HT-29 (cell line): ENCODE results near the gene LAMB4. TPM values are rescaled to one million over a fixed set of nuclear protein-coding genes. Genes with fewer than 3 reads are reported as not detected.

Source experiments
- DNase-seq: peaks from one replicate; pipeline ENCODE4 v3.0.0-alpha.2; 2015; ENCODE audit warnings: low spot score
- total RNA-seq: library from RNA; depleted of rRNA; stranded (reverse); fragments of >200 nt; shearing (Covaris generic); gene quantifications from 2 replicates; pipeline ENCODE4 v1.2.3, GENCODE V29; 2014

The LAMB4 gene
- total RNA-seq, 1 experiment from 2014 or later: not detected

- no peak for DNase-seq
These were observed 25.8 kb downstream of the LAMB4 start for GRCh38 chr7:108104324-108104723.

DNA sequence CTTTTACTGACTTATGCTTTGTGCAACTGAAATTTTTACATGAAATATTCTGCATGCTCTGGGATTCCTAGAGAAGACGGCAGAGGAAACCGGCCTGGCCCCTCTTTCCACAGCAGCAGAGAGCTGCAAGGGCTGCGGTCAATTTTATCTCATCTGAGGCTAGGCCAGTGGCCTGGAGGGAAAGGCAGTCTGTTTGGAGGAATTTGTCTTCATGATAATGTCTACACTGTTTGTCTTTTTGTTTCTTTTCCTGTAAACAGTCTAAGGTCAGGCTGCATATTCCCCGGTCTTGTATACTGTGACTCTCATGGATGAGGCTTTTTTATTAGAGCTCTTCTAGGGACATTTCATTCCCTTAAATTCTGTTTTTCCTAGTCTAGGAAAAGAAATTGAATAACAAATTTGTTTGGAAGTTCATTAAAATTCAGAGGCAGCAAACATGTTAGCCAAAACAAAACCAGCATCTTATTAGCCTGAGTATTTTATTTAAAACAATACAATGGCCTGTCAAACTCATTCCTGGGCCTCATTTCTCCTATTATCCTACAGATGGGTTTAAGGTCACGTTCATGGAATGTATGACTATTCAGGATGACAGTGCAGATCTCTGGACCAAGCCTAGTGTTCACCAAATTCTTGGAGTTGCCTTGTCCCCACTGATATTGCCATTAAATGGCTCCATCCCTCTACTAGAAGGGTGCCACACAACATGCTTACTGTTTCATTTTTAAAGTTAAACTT, 26.4 kb downstream of the LAMB4 start:
- DNase-seq: no peak

- DNase-seq: no peak
These were observed 27.4 kb downstream of the LAMB4 start for GRCh38 chr7:108102671-108103312.

DNA sequence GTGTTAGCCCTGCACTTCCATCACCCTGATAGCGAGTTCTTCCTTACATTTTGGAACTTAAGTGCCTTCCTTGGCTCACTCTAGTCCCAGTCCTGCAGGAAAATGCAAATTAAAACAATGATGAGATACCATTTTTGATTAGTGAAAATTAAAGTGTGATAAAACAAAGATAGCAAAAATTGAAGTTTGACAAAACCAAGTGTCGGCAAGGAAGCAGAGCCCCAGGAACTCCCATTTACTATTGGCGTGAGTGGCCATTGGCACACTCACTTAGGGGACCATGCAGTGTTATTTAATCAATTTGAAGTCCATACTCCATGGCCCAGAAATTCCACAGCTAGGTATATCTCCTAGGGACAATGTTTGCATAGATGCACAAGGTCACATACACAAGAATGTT, 28.4 kb downstream of the LAMB4 start:
- no peak for DNase-seq

DNA sequence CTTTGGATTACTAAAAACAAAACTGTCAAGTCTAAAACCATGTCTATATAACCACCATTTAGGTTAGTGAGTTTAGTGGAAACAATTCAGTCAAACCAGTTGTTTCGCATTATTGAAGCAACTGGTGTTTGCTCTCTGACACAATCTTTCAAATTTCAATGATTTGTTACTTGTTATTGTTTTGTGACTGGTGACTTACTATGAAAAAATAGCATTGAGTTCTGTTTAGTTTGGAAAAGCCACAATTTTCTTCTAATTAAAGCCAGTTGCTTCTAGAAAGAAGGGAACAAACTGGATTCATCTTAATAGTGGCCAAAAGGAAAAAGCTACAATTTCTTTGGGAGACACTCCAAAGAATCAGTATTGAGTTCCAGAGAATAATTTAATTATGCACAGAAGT, 30.4 kb downstream of the LAMB4 start:
- no peak for DNase-seq

DNA sequence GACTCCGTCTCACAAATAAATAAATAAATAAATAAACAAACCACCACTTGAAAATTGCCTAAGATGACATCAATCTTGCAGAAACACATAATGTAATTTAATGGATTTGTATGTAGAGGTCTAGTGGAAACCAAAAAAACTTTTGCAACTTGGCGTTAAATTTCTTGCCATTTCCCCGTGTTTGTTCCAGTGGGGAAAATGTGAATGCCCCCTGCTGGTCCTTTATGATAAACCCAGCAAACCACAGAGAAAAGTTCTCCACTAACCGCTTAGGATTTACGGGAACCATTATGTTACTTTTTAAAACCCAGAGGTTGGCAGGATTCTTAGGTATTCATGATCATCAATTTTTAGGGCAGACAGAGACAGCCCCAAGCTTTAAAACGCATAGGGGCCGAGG, 32.5 kb downstream of the LAMB4 start:
- DNase-seq: peak; percentile 69

GRCh38 chr7:108096996-108097395, 33.2 kb downstream of the LAMB4 start:
- DNase-seq: no peak

DNA sequence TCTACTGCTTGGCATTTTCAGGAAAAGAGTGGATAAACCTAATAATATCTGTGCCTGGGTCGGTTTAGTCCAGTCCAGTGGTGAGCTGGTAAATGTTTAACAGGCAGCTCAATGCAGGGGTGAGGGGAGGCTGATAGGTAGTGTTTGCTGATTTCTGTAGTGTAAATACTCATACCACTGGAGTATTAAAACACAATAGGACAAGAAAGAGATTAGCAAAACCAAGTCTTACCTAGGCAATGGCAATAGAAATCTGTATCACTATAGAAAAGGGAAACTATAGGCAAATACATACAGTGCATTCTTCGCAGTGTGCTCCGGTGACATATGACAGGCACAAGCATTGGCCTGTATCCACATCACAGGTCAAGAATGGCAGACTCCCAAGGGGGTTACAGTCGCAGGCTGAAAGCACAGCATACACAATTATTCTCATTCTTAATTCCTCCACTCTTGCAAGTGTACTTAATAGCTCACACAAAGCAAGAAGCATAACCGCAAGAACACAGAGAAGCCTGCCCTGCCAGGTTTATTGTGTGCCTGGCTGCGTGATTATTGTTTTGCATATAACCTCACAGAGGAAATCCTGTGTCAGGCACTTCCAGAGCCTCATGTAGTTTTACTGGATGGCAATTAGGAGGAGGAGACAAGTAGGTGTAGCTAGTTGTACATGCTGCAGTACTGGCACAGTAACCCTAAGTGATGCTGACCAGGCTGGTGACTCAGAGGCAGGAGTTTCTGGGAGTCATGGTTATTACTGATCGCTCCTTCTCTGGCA, 35.0 kb downstream of the LAMB4 start:
- DNase-seq: peak; percentile 82

GRCh38 chr7:108094346-108094745, 35.8 kb downstream of the LAMB4 start:
- DNase-seq: no peak

DNA sequence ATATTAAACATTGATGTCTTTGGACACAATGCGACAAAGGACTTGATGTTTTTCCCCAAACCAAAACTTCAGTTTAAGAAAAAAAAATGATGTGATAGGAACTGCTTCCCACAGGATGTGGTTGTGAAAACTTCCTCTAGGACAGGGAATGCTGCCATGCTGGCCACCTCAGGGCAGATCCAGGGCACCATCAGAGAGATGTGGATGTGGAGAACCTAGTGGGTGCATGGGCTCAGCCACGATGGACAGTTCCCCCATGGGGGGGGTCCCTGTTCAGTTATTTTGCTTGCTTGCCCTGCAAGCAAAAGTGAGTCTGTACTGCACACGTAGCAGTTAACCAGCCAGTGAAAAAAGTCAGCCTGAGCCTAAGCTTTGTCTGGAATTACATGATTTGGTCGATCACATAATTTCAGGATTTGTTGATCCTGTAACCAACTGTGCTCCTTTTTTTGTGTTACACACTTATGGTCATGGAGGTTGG, 36.3 kb downstream of the LAMB4 start:
- no peak for DNase-seq

- no peak for DNase-seq
These were observed 36.8 kb downstream of the LAMB4 start for GRCh38 chr7:108093341-108093740.

- peak; percentile 56 for DNase-seq
These were observed 38.7 kb downstream of the LAMB4 start for GRCh38 chr7:108091461-108091831.

GRCh38 chr7:108090791-108091460, 39.2 kb downstream of the LAMB4 start:
- no peak for DNase-seq

- DNase-seq: no peak
These were observed 40.8 kb downstream of the LAMB4 start for GRCh38 chr7:108089381-108089780.

- peak; percentile 68 for DNase-seq
These were observed 41.4 kb downstream of the LAMB4 start for GRCh38 chr7:108088729-108089128.

- DNase-seq: no peak
These were observed 42.4 kb downstream of the LAMB4 start for GRCh38 chr7:108087778-108088177.

DNA sequence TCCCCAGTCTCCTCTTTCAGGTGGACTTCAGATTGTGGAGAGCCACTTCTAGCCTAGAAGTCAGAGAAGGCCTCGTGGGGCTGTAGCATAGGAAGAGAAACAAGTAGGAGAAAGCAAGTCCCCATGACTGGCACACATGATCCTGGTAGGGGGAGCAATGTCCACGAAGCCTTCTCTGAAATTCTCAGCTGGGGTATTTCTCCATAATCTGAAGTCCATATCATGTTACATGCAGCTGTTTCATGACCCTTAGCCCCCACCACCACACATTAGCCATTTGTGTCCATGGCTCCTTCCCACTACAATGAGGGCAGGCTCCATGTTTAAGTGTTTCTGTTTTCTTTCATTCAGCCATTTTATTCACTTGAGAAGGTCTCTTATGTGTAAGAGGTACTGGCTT, 43.2 kb downstream of the LAMB4 start:
- DNase-seq: no peak

GRCh38 chr7:108086546-108086945, 43.6 kb downstream of the LAMB4 start:
- no peak for DNase-seq

GRCh38 chr7:108083980-108084379, 46.2 kb downstream of the LAMB4 start:
- DNase-seq: no peak

GRCh38 chr7:108079648-108080591, 50.2 kb downstream of the LAMB4 start:
- DNase-seq: peak; percentile 61

DNA sequence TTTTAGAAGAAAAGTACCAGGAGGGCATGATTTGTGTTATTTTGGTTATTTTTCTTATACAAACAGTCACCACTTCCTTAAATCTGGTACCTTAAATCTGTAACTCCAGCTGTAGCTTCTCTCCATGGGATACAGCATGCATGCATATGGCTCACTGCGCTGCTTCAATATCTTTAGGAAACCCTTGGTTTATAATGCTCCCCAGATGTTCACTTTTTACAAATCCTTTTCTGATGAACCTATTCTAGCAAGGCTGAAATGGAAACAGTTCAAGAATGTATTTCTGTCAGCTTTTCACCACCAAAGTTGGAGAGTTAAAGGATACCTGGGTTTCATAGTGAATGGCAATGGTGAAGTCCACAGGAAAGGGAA, 50.9 kb downstream of the LAMB4 start:
- DNase-seq: no peak
